OCI-M2 (cell line): ENCODE results near the gene PPOX.

Source experiments
- DNase-seq: peaks from one replicate; lab custom pipeline; 2025; ENCODE audit not compliant: unreplicated experiment; lab: John Stamatoyannopoulos, UW

The PPOX gene

DNA sequence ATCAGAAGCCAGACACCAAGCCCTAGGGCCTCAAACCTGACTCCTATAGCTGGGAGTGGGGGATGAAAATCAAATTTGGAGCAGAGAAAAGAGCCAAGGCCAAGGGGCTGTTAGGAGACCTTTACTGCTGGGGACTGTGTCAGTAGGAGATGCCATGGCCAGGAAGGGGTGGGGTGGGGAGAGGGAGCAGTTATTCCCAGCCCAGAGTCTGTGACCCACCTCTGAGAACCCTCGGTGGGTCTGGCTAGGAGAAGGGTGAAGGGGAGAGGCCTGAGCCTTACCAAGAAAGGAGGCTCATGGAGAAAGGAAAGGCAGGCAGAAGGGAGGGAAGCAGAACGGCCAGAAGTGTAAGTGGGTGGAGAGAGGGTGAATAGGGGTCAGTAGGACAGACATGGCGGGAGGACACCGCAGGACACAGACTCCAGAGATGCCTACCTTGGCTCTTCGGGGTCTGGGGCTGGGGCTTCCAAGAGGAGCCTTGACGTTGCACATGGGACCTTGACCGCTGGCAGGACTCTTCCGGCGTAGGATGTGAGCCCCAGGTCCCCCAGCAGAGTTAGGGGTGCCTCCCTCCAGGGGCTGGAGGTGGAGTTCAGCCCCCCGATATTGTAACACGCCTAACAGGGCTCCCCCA, 31.5 kb downstream of the PPOX start:
- DNase-seq = no peak

DNA sequence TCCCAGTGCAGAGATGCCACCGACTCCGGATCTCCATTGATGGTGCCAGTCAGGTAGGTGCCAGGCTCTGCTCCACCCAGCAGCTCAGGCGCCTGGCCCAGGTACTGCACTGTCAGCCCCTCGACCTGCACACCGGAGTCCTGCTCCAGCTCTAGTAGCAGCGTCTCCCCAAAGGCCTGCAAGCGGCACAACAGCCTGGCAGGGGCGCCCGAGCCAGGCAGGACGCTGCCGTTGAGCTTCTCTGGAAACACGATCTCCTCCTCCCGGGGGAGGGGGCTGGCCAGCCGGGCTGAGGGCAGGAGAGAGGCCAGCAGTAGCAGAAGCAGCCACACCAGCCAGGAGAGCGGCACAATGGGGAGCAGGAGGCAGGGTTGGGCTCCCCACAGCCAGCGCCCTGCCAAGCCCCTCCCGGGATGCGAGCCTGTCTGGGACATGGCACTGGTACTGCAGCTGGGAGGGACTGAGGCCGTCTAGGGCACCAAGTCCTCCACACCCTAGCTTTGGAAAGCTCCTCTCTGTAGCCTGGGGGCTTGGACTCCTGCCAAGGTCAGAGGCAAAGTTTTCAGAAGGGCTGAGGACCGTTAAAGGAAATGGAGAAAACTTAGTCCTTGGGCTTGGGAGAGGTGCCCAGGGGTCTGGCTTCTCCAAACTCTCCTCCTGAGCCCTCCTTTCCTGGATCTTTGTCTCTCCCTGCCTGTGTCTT, 32.1 kb downstream of the PPOX start:
- no peak for DNase-seq

DNA sequence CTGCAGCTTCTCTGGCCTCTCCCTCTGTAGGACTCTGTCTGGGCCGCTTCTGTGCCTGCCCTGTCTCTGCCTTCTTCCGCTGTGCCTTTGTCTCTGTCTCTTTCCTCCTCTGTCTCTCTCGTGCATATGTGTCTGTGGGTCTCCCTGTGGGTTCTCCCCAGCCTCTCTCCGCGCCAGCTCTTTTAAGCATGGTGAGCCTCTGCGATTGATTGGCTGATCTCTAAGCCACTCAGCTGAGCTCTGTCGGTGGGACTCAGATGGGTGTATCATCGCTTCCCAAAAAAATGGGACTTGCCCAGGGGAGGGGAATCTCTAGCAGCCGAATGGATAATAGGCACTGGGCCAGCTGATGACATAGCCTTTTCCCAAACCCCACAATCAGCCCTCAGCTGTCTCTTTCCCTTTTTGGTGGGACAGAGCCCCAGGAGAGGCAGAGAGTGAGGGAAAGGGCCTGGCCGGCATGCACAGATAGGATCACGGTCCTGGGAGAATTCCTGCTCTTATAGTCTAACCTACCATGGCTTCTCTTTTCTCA, 32.7 kb downstream of the PPOX start, which contains the start of gene ADAMTS4:
ADAMTS4 (minus strand) TSS at position 158 of the 535 bp plus-strand sequence. CDS start 427 bp downstream, outside the sequence.
- DNase-seq = no peak

GRCh38 chr1:161199506-161200139, 33.4 kb downstream of the PPOX start:
- no peak for DNase-seq

DNA sequence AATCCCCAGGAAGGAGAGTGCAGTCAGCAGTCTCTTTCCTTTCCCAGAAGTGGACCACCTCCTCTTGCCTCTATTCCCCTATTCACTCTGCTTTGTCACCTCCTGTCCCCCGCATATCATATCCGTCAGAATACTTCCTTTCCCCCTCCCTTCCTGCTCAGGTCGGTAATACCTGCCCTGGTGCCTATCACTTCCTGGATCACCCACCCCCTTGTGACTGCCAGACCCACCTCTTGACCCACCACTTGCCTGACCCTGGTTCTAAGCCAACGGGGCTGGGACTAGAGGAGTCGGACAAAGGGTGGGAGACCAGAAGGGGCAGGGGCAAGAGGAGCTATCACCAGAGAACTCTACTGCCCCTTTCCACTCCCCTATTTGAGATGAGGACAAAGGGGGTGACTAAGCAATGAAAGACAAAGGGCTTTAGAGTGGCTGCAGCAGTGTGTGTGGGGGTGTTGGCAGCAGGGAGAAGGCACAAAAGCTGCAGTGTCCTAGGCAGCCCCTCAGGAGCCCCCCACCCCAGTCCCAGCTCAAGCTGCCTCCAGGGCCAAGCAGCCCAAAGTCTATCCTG, 34.3 kb downstream of the PPOX start:
- no peak for DNase-seq

DNA sequence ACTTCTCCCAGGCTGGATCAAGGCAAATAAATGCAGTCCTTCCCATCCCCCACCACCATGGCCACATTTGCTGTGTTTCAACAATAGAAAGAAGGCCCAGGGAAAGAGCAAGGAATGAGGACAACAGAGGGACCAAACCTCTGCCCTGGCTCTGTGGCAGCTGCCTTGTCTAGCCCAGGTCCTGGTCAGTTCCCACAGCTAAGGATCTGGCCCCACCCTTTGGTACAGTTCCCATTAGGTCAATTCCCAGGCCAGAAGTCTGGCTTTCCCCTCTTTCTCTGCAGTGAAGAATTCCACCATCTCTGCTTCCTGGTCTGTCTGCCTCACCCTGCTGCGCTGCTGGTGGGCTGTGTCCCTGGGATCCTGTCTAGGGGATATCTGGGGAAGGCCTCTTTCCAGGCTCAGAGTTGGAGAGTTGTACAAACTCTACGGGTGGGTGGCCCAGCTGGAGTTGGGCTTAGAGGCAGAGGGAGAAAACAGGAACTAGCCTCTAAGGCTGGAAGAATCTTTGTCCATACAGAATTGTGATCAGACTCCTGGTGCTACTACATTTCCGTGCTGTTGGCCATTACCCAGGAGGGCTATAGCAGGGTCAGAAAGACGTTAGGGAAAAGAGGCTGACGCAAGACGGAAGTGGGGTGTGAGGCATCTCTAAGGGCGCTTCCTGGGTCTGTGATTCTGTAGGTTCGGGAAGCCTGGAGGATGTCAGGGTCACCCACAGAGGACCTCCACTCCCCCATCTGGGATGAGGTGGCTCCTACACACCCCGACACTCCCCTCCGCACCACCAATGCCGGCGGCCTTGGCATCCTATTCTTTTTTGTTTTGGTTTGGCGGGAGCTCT, 35.0 kb downstream of the PPOX start:
- DNase-seq = no peak

DNA sequence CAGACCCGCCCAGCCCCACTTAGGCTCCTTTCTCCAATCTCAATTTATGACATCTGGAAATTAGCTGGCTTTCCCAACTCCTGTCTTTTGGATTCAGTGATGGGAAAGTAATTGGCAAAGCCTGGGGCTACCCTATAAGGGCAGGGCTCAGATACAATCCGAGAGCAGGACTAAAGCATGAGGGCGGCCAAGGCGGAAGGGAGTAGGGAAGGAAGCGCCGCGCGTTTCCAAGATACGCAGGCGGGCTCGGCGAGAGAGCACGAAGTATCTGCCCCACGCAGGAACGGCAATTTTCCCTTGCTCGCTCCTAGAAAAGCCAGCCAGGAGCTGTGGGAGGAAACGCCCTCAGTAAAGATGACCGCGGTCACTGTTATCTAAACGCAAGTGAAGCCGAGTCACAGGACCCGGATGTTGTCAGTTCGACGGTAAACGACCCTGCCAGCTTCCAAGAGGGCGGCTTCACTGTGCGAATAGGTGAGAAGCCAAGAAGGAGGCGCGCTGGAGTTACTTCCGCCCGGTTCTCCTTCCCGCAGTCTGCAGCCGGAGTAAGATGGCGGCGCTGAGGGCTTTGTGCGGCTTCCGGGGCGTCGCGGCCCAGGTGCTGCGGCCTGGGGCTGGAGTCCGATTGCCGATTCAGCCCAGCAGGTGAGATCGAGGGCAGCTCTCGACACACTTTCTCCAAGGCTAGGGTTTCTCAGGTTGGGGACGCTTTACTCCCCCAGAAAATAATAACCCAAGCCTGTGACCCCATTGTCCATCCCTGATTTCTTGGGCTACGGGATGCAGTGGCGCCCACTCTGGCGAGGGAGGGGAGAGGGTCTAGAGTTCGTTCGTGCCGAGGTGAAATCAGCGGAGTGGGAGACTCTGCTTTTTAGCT, 35.8 kb downstream of the PPOX start, which contains the start of gene NDUFS2:
NDUFS2 (plus strand) TSS at position 532 of the 877 bp plus-strand sequence; CDS start at position 551, 19 bp downstream.
- DNase-seq = peak; percentile 82

- DNase-seq = no peak
These were observed 40.4 kb downstream of the PPOX start for GRCh38 chr1:161206411-161207140.

DNA sequence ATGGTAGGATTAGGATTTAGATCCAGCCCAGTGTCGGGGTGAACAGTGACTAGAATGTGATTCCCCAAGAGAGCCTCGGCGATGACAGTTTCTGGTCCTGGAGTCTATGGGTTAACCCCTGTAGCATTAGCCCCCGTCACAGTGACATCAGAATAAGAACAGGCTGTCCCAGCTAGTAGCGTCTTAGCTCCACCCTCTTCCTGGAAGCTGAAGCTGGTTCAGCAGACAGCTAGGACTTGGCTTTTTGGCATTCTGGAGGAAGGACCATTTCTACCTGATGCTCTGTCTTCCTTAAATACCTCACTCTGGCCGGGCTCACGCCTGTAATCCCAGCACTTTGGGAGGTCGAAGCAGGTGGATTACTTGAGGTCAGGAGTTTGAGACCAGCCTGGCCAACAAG, 40.9 kb downstream of the PPOX start:
- no peak for DNase-seq

- no peak for DNase-seq
These were observed 43.7 kb downstream of the PPOX start for GRCh38 chr1:161209790-161210409.

GRCh38 chr1:161214369-161214768, 48.1 kb downstream of the PPOX start:
- DNase-seq = no peak

DNA sequence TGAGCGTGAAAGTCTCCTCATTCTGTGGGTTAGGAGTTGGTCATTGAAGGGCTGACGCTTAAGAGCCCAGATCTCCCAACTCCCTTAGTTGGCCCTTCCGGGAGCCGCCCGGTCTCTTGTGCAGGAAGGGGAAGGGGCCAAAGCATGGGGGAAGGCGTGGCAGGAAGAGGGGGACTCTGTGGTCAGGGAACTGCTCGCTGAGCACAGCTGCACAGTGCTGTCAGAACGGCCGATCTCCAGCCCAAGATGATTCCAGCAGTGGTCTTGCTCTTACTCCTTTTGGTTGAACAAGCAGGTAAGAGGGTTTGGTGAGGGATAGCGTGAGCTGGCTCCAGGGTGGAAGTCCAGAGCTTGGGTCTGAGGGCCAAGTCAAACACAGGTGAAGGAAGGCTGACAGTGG, 48.9 kb downstream of the PPOX start, which contains the start of gene FCER1G:
FCER1G (plus strand) TSS at position 220 of the 400 bp plus-strand sequence; CDS start at position 247, 27 bp downstream.
- no peak for DNase-seq

DNA sequence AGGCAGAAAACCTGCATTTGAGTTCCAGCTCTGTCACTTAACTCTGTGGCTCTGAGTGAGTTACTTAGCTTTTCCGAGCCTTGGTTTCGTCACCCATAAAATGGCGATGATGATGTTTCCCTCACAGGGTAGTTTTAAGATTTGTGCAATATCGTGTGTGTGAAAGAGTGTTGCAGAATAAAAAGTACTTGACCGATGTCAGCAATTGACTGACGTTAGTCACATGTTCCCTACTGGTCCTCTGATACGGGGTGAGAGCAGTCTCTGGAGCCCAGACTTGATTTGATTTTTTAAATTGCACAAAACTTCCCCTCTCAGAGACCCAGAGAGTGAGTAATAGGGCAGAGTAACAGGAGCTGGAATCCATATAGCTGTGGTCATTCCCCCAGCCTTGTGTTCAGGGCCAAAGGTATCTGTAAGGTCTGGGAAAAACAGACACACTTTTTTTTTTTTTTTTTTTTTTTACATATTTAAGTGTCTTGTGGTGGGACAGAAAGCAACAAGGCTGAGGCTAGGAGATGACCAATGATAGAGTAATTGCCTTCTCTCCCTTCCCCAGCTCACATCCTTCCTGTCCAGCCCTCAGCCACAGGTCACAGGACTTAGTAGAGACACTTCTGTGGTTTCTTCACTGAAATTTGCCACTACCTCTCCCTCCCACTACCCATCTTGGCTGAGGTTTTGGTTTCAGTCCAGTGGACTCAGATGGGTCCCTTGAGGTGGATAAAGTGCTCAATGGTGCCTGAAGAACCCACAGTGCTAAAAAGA, 50.9 kb downstream of the PPOX start:
- no peak for DNase-seq

DNA sequence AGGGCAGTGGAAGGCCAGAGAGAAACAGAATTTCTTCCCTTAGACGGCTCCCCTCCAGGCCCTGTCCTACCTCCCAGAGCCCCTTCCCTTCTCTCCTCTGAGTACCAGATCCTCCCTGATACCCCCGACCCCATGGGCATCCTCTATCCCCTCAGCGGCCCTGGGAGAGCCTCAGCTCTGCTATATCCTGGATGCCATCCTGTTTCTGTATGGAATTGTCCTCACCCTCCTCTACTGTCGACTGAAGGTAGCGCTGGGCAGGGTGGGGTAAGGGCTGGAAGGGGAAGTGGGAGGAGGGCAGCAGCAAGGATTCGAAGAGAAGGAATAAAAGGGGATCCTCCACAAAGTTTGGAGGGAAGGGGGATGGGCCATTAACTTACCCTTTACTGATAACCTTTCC, 51.6 kb downstream of the PPOX start:
- DNase-seq = no peak

GRCh38 chr1:161218301-161219077, 52.3 kb downstream of the PPOX start:
- DNase-seq = no peak

DNA sequence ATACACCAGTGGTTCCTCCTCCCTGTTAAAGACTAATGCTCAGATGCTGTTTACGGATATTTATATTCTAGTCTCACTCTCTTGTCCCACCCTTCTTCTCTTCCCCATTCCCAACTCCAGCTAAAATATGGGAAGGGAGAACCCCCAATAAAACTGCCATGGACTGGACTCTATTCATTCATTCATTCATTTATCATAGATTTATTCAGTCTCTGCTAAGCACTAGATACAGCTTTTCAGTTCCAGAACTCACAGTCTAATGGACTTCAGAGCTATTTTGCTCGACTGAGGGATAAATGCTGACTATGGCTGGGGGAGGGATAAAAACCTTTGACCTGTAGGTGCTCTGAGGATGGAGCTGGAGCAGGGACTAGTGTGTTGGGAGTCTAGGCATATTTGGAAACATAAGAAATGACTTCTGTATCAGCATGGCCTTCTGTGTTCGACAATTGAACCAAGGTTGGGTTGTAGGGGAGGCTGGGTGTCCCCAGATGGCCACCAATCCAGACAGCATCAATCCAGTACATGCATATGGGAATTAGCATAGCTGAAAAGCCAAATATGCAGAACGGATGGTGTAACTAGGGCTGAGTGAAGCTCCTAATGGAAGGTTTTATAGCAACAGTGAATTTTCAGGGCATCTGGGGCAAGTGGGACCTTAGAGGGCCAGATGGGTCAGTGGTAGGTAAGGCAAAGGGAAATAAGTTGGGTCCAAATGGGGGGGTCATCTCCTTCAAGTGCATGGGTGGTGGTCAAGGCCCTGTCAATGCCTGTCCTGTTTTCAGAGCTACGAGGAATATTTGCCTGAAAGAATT, 53.1 kb downstream of the PPOX start:
- no peak for DNase-seq
